ENCODE results near the gene SLC28A2. TPM values are rescaled to one million over a fixed set of nuclear protein-coding genes. Genes with fewer than 3 reads are reported as not detected.

SLC28A2 gene
- 10 to 100 TPM; 21.6 to 54.9 TPM for total RNA-seq

DNA sequence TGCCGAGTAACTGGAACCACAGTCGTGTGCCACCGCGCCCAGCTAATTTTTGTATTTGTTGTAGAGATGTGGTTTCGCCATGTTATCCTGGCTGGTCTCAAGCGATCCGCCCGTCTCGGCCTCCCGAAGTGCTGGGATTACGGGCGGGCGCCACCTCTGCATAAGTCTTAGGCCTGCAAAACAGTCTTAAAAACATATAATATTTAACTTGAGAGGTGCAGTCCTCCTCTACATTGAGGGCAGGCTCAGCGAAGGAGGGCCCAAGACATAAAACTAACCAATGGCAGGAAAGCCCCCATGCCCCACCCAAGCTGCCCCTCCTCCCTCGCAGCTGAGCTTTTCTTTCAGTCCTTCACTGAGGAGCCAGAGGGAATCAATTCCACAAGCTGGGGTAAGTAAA is at the start of gene SLC28A2:
Gene SLC28A2, plus strand, starts transcription at position 347 of the 400 bp plus-strand sequence. CDS start 982 bp downstream, outside the sequence.
- TF ChIP-seq CTCF (IDR thresholded peaks at IDR 0.05): no peak
- DNase-seq: peak; percentile 76
- H3K27me3 ChIP-seq: no peaks in the 10 kb centered on the region
- no peak within 1 kb of the TSS for H3K27ac ChIP-seq
- intact Hi-C loops (cut with DNase I): no loop called here
- no peaks in the 10 kb centered on the region for H3K36me3 ChIP-seq
- H3K4me3 ChIP-seq: peak within 1 kb of the TSS; percentile 10
- no peaks in the 10 kb centered on the region for H3K9me3 ChIP-seq
- H3K4me1 ChIP-seq: no peaks in the 10 kb centered on the region
- H3K9ac ChIP-seq (ENCODE audit: low read depth in 2 of 2, low read length in 2 of 2): peak within 1 kb of the TSS in 1 of 2 donors; percentile 51

DNA sequence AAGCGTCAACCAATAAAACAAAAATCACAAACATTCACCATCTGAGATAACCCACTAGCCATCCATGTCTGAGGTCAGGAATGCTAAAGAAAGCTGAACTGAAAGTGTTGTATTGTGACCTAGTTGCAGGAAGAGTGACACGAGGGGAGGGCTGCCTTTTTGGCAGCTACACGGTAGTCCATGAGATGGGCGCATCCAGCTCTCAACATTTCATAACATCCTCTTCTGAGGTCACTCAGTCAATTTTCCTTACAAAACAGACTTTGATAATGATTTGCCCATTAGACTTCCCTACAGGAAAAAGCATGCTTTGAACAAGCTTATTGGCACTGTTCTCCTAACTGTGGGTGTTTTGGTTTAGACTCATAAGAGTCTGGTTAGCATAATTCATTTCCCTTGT is 48.9 kb upstream of the SLC28A2 start:
- intact Hi-C loops (cut with DNase I): loop anchor here (5.0 kb wide), 2 partner anchors 36 to 199 kb away; a partner anchor contains a TSS
- Histone ChIP-seq H3K4me1 (no peaks in the 10 kb centered on the region), H3K36me3 (no peaks in the 10 kb centered on the region), H3K4me3 (no peak overlapping the region), H3K27ac (no peak overlapping the region), H3K27me3 (no peaks in the 10 kb centered on the region), H3K9ac (ENCODE audit: low read depth in 2 of 2, low read length in 2 of 2) (no peak overlapping the region), H3K9me3 (no peaks in the 10 kb centered on the region)
- DNase-seq: no peak
- TF ChIP-seq CTCF (IDR thresholded peaks at IDR 0.05): no peak

- peak; percentile 81 for TF ChIP-seq CTCF (IDR thresholded peaks at IDR 0.05)
- no peak overlapping the region for H3K9ac ChIP-seq (ENCODE audit: low read depth in 2 of 2, low read length in 2 of 2)
- H3K27ac ChIP-seq: no peak overlapping the region
- no peak overlapping the region for H3K4me3 ChIP-seq
- DNase-seq: peak; percentile 82
- no peaks in the 10 kb centered on the region for H3K27me3 ChIP-seq
- no peaks in the 10 kb centered on the region for H3K9me3 ChIP-seq
- H3K4me1 ChIP-seq: no peaks in the 10 kb centered on the region
- H3K36me3 ChIP-seq: no peaks in the 10 kb centered on the region
- intact Hi-C loops (cut with DNase I): loop anchor here (5.0 kb wide), 1 partner anchor 62 kb away; no protein-coding TSS in a partner anchor
These were observed 46.8 kb upstream of the SLC28A2 start for GRCh38 chr15:45205192-45205591.

DNA sequence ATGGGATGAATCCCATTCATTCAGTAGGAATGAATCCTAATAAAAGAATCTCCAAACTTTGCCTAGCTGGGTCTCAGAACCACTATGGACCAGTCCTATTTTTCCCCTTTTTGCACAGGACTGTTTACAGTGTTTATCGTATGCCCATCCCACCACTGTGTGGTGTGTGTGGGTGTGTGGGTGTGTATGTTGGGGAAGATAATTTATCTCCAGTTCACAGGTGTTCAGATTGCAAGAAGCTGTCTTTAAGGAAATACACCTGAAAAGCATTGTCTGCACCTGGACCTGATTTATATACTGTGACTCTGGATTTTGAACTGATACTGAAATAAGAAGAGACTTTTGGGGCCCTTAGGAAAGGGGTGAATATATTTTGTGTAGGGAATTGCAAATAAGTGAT is 39.5 kb upstream of the SLC28A2 start:
- DNase-seq: no peak
- Histone ChIP-seq H3K36me3 (no peaks in the 10 kb centered on the region), H3K9ac (ENCODE audit: low read depth in 2 of 2, low read length in 2 of 2) (no peak overlapping the region), H3K9me3 (no peaks in the 10 kb centered on the region), H3K27ac (no peak overlapping the region), H3K4me1 (no peaks in the 10 kb centered on the region), H3K4me3 (no peak overlapping the region), H3K27me3 (no peaks in the 10 kb centered on the region)
- no peak for TF ChIP-seq CTCF (IDR thresholded peaks at IDR 0.05)
- intact Hi-C loops (cut with DNase I): no loop called here

DNA sequence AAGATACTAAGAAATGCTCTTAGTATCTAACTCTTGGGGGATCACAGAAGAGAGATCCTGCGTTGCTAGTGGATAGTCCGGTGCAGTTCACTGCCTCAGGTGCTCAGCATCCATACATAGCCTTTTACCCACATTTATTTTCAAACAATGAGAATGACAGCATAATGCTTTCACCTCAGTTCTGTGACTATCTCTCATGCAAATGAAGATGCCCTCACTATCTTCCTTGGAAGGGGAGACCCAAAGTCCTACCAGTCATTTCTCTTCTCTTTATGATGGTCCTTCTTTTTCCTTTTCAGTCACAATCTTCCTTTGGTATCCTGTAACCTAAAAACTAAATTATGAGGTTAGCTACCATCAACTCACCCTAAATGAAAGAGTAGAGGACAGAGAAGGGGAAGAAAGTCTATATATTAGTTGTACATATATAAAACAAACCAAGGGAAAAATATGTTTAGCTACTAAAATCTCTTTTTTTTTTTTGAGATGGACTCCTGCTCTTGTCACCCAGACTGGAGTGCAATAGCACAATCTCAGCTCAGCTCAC is 30.9 kb upstream of the SLC28A2 start:
- intact Hi-C loops (cut with DNase I): no loop called here
- H3K36me3 ChIP-seq: no peaks in the 10 kb centered on the region
- no peak for DNase-seq
- TF ChIP-seq CTCF (IDR thresholded peaks at IDR 0.05): no peak
- H3K4me1 ChIP-seq: no peaks in the 10 kb centered on the region
- H3K9me3 ChIP-seq: no peaks in the 10 kb centered on the region
- no peak overlapping the region for H3K9ac ChIP-seq (ENCODE audit: low read depth in 2 of 2, low read length in 2 of 2)
- H3K27me3 ChIP-seq: no peaks in the 10 kb centered on the region
- no peak overlapping the region for H3K27ac ChIP-seq
- H3K4me3 ChIP-seq: no peak overlapping the region
